Epidermal melanocyte (primary cell): Measurements from ENCODE around the gene DEAF1.
"Not testable (repeated sequence)": the region's sequence is repeated elsewhere in the genome, so short reads cannot be mapped to it uniquely, and the experiment has no call there.

Experiments used
- DNase-seq: peaks from one replicate; pipeline ENCODE4 v3.0.0; 2011; ENCODE audit warnings: low spot score; ENCODE audit not compliant: insufficient read length

DEAF1 gene

GRCh38 chr11:701741-702461 is 6.9 kb upstream of the DEAF1 start:
- DNase-seq = no peak

GRCh38 chr11:699753-700152 is 4.7 kb upstream of the DEAF1 start:
- DNase-seq = no peak

- no peak for DNase-seq
Measured at GRCh38 chr11:699116-699508, 4.1 kb upstream of the DEAF1 start.

- no peak for DNase-seq
Measured at GRCh38 chr11:698493-699115, 3.6 kb upstream of the DEAF1 start.

GRCh38 chr11:697811-698311 is 2.8 kb upstream of the DEAF1 start:
- no peak for DNase-seq

GRCh38 chr11:696955-697491 is 2.0 kb upstream of the DEAF1 start:
- no peak for DNase-seq

- no peak for DNase-seq
Measured at GRCh38 chr11:695538-696248, 671 bp upstream of the DEAF1 start, which contains the start of gene TMEM80. Gene TMEM80 (plus strand): TSS chr11:695816. CDS start chr11:695828, 12 bp downstream.

GRCh38 chr11:695288-695537 is 191 bp upstream of the DEAF1 start:
- DNase-seq = no peak

GRCh38 chr11:693887-694562 is 997 bp downstream of the DEAF1 start:
- DNase-seq = no peak

GRCh38 chr11:693415-693831 is 1.6 kb downstream of the DEAF1 start:
- DNase-seq = no peak

GRCh38 chr11:692824-693414 is 2.1 kb downstream of the DEAF1 start:
- DNase-seq = no peak

GRCh38 chr11:691710-692590 is 3.1 kb downstream of the DEAF1 start:
- DNase-seq = no peak

- DNase-seq = no peak
Measured at GRCh38 chr11:690738-691633, 4.0 kb downstream of the DEAF1 start.

GRCh38 chr11:690244-690643 is 4.8 kb downstream of the DEAF1 start:
- not testable (repeated sequence) for DNase-seq

GRCh38 chr11:689625-690024 is 5.4 kb downstream of the DEAF1 start:
- DNase-seq = no peak

GRCh38 chr11:688681-689080 is 6.3 kb downstream of the DEAF1 start:
- no peak for DNase-seq

GRCh38 chr11:687751-688150 is 7.3 kb downstream of the DEAF1 start:
- DNase-seq = no peak

GRCh38 chr11:686451-687243 is 8.4 kb downstream of the DEAF1 start:
- no peak for DNase-seq
